ENCODE data around the gene SLC1A7.

The SLC1A7 gene

DNA sequence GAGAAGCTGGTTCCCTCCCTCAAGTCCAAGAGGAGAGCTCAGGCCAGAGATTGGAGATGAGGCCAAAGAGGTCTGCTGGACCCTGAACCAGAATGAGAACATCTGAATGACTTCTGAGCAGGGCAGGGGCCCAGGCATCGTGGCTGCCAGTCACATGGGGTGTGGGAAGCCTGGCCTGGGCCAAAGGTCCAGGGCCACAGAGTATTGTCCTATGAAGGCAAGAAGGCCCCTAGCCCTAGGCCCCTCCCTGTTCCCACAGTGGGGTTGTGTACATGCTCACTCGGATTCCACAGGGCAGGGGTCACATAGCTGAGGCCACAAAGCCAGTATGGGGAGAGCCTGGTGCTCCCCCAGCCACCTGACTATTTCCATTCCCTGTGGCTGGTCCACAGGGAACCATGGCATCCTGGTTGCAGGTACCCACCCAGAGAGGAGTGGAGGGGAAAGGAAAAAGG, 18.5 kb upstream of the SLC1A7 start:
- Histone ChIP-seq H3K4me3 (ENCODE audit: low read length) (no peak overlapping the region), H3K9me3 (ENCODE audit: control insufficient read depth, insufficient read depth, low read length) (no peaks in the 10 kb centered on the region), H3K27ac (ENCODE audit: low read length) (no peak overlapping the region), H3K4me1 (ENCODE audit: control insufficient read depth, insufficient read depth, low read length) (no peaks in the 10 kb centered on the region), H3K36me3 (ENCODE audit: control insufficient read depth, insufficient read depth, low read length) (no peaks in the 10 kb centered on the region), H3K27me3 (ENCODE audit: control insufficient read depth, insufficient read depth, low read length) (no peaks in the 10 kb centered on the region)
- WGBS (ENCODE audit: insufficient coverage, insufficient read length), result no CpG with 5 or more reads among the region's 2 CpGs
- DNase-seq (ENCODE audit: low read depth, low spot score), result no peak

DNA sequence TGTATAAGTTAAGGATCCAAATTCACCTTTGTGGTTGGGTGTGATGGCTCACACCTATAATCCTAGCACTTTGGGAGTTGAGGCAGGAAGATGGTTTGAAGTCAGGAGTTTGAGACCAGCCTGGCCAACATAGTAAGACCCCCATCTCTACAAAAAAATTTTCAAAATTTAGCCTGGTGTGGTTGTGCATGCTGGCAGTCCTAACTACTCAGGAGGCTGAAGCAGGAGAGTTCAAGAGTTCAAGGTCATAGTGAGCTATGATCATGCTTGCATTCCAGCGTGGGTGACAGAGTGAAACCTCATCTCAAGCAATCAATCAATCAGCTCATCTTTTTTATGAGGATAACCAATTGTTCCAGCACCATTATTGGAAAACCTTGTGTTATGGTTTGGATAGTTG, 16.5 kb upstream of the SLC1A7 start:
- no CpG with 5 or more reads among the region's 1 CpG for WGBS (ENCODE audit: insufficient coverage, insufficient read length)
- no peak overlapping the region for H3K27ac ChIP-seq (ENCODE audit: low read length)
- H3K4me3 ChIP-seq (ENCODE audit: low read length), result no peak overlapping the region
- no peaks in the 10 kb centered on the region for H3K9me3 ChIP-seq (ENCODE audit: control insufficient read depth, insufficient read depth, low read length)
- no peaks in the 10 kb centered on the region for H3K36me3 ChIP-seq (ENCODE audit: control insufficient read depth, insufficient read depth, low read length)
- H3K4me1 ChIP-seq (ENCODE audit: control insufficient read depth, insufficient read depth, low read length), result no peaks in the 10 kb centered on the region
- no peak for DNase-seq (ENCODE audit: low read depth, low spot score)
- no peaks in the 10 kb centered on the region for H3K27me3 ChIP-seq (ENCODE audit: control insufficient read depth, insufficient read depth, low read length)

DNA sequence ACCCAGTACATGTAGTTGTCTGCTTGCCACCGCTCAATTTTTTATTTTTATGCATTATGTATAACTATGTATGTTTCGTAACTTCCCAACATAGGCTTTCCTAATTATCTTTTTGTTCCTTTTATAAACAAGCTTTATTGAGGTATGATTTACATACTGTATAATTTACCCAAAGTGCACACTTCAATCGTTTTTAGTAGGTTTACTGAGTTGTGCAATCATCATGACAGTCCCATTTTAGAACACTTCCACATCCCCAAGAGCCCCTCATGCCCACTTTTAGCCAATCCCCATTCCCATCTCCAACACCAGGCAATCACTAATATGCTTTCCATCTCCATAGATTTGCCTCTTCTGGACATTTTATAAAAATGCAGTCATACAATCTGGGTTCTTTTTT, 14.3 kb upstream of the SLC1A7 start:
- H3K4me1 ChIP-seq (ENCODE audit: control insufficient read depth, insufficient read depth, low read length), result no peaks in the 10 kb centered on the region
- H3K27me3 ChIP-seq (ENCODE audit: control insufficient read depth, insufficient read depth, low read length), result no peaks in the 10 kb centered on the region
- DNase-seq (ENCODE audit: low read depth, low spot score), result no peak
- no peaks in the 10 kb centered on the region for H3K36me3 ChIP-seq (ENCODE audit: control insufficient read depth, insufficient read depth, low read length)
- H3K4me3 ChIP-seq (ENCODE audit: low read length), result no peak overlapping the region
- no peak overlapping the region for H3K27ac ChIP-seq (ENCODE audit: low read length)
- no CpG with 5 or more reads among the region's 3 CpGs for WGBS (ENCODE audit: insufficient coverage, insufficient read length)
- no peaks in the 10 kb centered on the region for H3K9me3 ChIP-seq (ENCODE audit: control insufficient read depth, insufficient read depth, low read length)

DNA sequence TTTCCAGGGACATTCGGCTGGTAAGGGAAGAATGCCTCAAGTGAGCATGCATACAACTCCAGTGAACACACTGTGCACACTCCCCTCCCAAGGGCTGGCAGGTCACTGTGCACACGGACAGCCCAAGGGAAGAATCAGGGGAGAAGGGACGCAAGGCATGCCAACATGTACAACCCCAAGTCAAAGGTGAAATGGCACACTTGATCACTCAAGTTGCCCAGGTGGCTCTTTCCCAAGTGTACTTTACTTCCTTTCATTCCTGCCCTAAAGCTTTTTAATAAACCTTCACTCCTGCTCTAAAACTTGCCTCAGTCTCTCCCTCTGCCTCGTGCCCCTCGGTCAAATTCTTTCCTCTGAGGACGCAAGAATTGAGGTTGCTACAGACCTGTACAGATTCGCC, 13.5 kb upstream of the SLC1A7 start:
- Histone ChIP-seq H3K36me3 (ENCODE audit: control insufficient read depth, insufficient read depth, low read length) (no peaks in the 10 kb centered on the region), H3K9me3 (ENCODE audit: control insufficient read depth, insufficient read depth, low read length) (no peaks in the 10 kb centered on the region), H3K4me1 (ENCODE audit: control insufficient read depth, insufficient read depth, low read length) (no peaks in the 10 kb centered on the region), H3K4me3 (ENCODE audit: low read length) (no peak overlapping the region), H3K27me3 (ENCODE audit: control insufficient read depth, insufficient read depth, low read length) (no peaks in the 10 kb centered on the region), H3K27ac (ENCODE audit: low read length) (no peak overlapping the region)
- WGBS (ENCODE audit: insufficient coverage, insufficient read length), result no CpG with 5 or more reads among the region's 7 CpGs
- no peak for DNase-seq (ENCODE audit: low read depth, low spot score)

DNA sequence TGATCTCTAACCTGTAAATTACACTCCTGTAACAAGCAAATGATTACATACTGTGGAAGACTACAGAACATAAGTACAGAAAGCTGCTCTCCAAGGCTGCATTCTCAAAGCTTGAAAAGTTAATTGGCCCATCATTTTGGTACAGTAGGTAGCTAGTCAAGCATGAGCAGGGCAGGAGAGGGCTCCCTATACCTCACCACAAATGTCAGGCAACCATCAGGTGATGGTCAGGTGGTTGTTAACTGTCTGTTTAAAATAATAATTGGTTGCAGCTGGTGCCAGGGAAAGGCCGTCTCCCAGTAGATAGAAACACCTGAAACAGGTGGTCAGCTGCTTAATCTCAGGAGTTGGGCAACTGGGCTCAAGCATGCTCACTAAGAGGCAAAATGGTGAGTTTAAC, 13.1 kb upstream of the SLC1A7 start:
- no peak overlapping the region for H3K4me3 ChIP-seq (ENCODE audit: low read length)
- H3K4me1 ChIP-seq (ENCODE audit: control insufficient read depth, insufficient read depth, low read length), result no peaks in the 10 kb centered on the region
- H3K36me3 ChIP-seq (ENCODE audit: control insufficient read depth, insufficient read depth, low read length), result no peaks in the 10 kb centered on the region
- no peak for DNase-seq (ENCODE audit: low read depth, low spot score)
- no peak overlapping the region for H3K27ac ChIP-seq (ENCODE audit: low read length)
- no CpG with 5 or more reads among the region's 1 CpG for WGBS (ENCODE audit: insufficient coverage, insufficient read length)
- H3K9me3 ChIP-seq (ENCODE audit: control insufficient read depth, insufficient read depth, low read length), result no peaks in the 10 kb centered on the region
- H3K27me3 ChIP-seq (ENCODE audit: control insufficient read depth, insufficient read depth, low read length), result no peaks in the 10 kb centered on the region

DNA sequence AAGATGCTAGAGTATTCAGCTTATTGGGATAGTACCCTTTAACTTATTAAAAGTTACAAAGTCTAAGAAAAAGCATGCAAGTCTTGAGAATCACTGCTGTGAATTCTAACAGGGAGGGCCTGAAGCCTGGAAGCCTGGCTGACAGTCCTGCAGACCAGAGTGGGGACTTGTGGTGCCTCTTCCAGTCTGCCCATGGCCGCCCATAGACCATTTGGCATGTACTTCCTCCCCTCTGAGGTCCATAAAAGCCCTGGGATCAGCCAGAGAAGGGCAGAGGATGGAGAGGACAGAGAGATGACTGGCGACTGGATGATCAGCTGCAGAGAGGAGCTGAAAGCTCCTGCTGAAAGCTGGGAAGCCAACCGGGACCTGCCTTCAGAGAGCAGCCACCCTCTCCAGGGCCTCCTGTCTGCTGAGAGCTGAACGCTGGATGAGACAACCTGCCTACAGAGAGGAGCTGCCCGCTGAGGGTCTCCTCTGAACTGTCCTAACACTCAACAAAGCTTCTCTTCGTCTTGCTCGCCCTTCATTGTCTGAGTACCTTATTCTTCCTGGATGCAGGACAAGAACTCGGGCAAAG, 12.5 kb upstream of the SLC1A7 start:
- H3K4me3 ChIP-seq (ENCODE audit: low read length), result no peak overlapping the region
- H3K4me1 ChIP-seq (ENCODE audit: control insufficient read depth, insufficient read depth, low read length), result no peaks in the 10 kb centered on the region
- no peak for DNase-seq (ENCODE audit: low read depth, low spot score)
- no CpG with 5 or more reads among the region's 8 CpGs for WGBS (ENCODE audit: insufficient coverage, insufficient read length)
- no peaks in the 10 kb centered on the region for H3K27me3 ChIP-seq (ENCODE audit: control insufficient read depth, insufficient read depth, low read length)
- H3K9me3 ChIP-seq (ENCODE audit: control insufficient read depth, insufficient read depth, low read length), result no peaks in the 10 kb centered on the region
- no peak overlapping the region for H3K27ac ChIP-seq (ENCODE audit: low read length)
- no peaks in the 10 kb centered on the region for H3K36me3 ChIP-seq (ENCODE audit: control insufficient read depth, insufficient read depth, low read length)

DNA sequence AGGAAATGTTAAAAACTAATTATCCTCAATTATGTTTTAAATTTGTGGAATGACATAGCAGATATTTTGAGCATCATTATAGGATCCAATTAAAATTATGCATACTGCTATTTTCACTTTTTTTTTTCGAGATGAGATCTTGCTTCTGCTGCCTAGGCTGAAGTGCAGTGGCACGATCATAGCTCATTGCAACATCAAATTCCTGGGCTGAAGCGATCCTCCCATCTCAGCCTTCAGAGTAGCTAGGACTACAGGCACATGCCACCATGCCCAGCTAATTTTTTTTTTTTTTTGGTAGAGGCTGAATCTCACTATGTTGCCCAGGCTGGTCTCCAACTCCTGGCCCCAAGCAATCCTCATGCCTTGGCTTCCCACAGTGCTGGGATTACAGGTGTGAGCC, 11.3 kb upstream of the SLC1A7 start:
- no peaks in the 10 kb centered on the region for H3K36me3 ChIP-seq (ENCODE audit: control insufficient read depth, insufficient read depth, low read length)
- H3K4me3 ChIP-seq (ENCODE audit: low read length), result no peak overlapping the region
- H3K9me3 ChIP-seq (ENCODE audit: control insufficient read depth, insufficient read depth, low read length), result no peaks in the 10 kb centered on the region
- no peak overlapping the region for H3K27ac ChIP-seq (ENCODE audit: low read length)
- WGBS (ENCODE audit: insufficient coverage, insufficient read length), result no CpG with 5 or more reads among the region's 3 CpGs
- no peaks in the 10 kb centered on the region for H3K4me1 ChIP-seq (ENCODE audit: control insufficient read depth, insufficient read depth, low read length)
- H3K27me3 ChIP-seq (ENCODE audit: control insufficient read depth, insufficient read depth, low read length), result no peaks in the 10 kb centered on the region
- no peak for DNase-seq (ENCODE audit: low read depth, low spot score)

DNA sequence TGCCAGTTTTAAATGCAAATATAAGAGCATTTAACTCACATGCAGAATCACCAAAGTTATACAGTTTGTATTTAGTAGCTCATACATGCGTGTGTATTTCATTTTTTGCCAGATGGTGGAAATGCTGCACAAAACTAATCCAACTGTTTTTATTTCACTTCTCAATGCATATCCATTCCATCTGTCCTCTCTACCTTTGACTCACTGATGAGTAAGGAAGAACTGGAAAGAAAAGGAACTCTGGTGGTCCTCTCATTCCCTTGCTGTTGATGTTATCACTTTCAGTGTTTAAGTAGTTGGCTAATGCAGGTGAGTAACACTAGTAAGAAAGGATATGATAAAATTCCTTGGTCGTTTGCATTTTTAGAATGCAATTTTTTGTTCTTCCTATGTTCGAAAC, 5.7 kb upstream of the SLC1A7 start:
- no peaks in the 10 kb centered on the region for H3K27me3 ChIP-seq (ENCODE audit: control insufficient read depth, insufficient read depth, low read length)
- H3K4me1 ChIP-seq (ENCODE audit: control insufficient read depth, insufficient read depth, low read length), result no peaks in the 10 kb centered on the region
- WGBS (ENCODE audit: insufficient coverage, insufficient read length), result no CpG with 5 or more reads among the region's 3 CpGs
- no peak for DNase-seq (ENCODE audit: low read depth, low spot score)
- H3K36me3 ChIP-seq (ENCODE audit: control insufficient read depth, insufficient read depth, low read length), result no peaks in the 10 kb centered on the region
- no peaks in the 10 kb centered on the region for H3K9me3 ChIP-seq (ENCODE audit: control insufficient read depth, insufficient read depth, low read length)
- no peak overlapping the region for H3K27ac ChIP-seq (ENCODE audit: low read length)
- no peak overlapping the region for H3K4me3 ChIP-seq (ENCODE audit: low read length)

DNA sequence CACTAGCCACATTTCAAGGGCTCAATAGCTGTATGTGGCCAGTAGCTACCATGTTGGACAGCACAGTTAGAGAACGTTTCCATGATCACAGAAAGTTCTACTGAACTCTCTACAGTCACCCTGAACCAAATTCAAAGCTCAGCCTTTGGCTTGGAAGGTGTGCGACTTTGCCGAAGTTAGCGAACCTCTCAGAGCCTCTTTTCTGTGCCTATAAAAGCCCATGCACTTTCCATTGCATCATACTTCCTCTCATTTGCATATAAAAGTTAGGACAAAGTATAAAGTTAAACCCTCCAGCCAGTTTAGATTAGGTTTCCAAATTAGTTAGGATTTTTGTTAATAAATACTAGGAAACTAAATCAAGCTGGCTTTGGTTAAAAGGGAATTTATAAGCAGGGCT, 4.7 kb upstream of the SLC1A7 start:
- WGBS (ENCODE audit: insufficient coverage, insufficient read length), result no CpG with 5 or more reads among the region's 4 CpGs
- Histone ChIP-seq H3K9me3 (ENCODE audit: control insufficient read depth, insufficient read depth, low read length) (no peaks in the 10 kb centered on the region), H3K27ac (ENCODE audit: low read length) (no peak overlapping the region), H3K36me3 (ENCODE audit: control insufficient read depth, insufficient read depth, low read length) (no peaks in the 10 kb centered on the region), H3K27me3 (ENCODE audit: control insufficient read depth, insufficient read depth, low read length) (no peaks in the 10 kb centered on the region), H3K4me1 (ENCODE audit: control insufficient read depth, insufficient read depth, low read length) (no peaks in the 10 kb centered on the region), H3K4me3 (ENCODE audit: low read length) (no peak overlapping the region)
- DNase-seq (ENCODE audit: low read depth, low spot score), result no peak

DNA sequence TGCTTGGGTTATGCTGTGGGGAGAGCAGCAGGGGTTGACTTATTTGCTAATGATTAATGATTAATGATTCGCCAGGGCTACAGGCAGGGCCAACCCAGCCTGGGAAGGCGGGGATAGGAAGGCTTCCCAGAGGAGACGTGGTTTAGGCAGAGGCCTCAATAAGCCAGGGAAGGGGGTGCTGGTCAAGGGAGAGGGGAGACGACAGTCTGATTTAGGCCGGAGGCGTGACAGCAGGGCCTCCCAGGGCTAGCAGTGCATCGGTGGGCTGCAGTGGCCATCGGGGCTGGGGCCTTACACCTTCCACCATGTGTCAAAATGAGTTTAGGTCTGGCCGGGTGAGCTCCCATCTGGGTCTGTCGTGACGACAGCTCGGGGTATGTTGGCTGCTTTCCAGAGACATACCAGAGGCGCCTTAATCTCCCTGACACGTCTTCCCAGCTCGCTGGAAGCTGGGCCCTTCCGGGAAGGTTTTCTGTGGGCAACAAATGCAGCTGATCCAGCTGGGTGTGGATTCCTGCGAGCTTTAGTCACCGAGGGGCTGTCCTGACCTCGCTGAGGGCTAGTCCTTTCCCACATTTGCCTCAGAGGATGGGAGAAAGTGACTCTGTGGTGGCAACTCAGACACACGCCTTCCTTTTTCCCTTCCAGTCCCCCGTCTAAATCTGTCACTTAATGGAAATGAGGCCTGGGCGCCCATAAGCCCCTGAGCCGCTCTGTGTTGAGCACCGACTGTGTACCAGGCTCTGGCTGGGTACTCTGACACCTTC, 3.7 kb upstream of the SLC1A7 start:
- Histone ChIP-seq H3K9me3 (ENCODE audit: control insufficient read depth, insufficient read depth, low read length) (no peaks in the 10 kb centered on the region), H3K27me3 (ENCODE audit: control insufficient read depth, insufficient read depth, low read length) (no peaks in the 10 kb centered on the region), H3K4me1 (ENCODE audit: control insufficient read depth, insufficient read depth, low read length) (no peaks in the 10 kb centered on the region), H3K36me3 (ENCODE audit: control insufficient read depth, insufficient read depth, low read length) (no peaks in the 10 kb centered on the region), H3K27ac (ENCODE audit: low read length) (no peak overlapping the region), H3K4me3 (ENCODE audit: low read length) (no peak overlapping the region)
- WGBS (ENCODE audit: insufficient coverage, insufficient read length), result no CpG with 5 or more reads among the region's 24 CpGs
- no peak for DNase-seq (ENCODE audit: low read depth, low spot score)

DNA sequence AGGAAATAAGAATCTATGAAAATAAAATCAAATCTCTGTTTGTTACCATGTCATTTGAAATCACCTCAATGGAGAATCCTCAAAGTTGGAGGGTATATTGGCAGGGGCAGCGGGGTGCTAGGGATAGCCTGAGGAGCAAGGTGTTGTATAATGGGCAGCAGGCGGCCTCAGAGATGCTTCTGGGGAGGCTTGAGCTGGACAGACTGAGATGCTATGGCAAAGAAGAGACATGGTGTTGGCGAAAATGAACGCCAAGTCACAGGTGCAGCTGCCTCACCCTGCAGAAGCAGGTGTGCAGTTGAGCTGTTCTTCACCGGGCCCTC, 3.1 kb upstream of the SLC1A7 start:
- Histone ChIP-seq H3K4me1 (ENCODE audit: control insufficient read depth, insufficient read depth, low read length) (no peaks in the 10 kb centered on the region), H3K4me3 (ENCODE audit: low read length) (no peak overlapping the region), H3K9me3 (ENCODE audit: control insufficient read depth, insufficient read depth, low read length) (no peaks in the 10 kb centered on the region), H3K27ac (ENCODE audit: low read length) (no peak overlapping the region), H3K27me3 (ENCODE audit: control insufficient read depth, insufficient read depth, low read length) (no peaks in the 10 kb centered on the region), H3K36me3 (ENCODE audit: control insufficient read depth, insufficient read depth, low read length) (no peaks in the 10 kb centered on the region)
- no CpG with 5 or more reads among the region's 5 CpGs for WGBS (ENCODE audit: insufficient coverage, insufficient read length)
- DNase-seq (ENCODE audit: low read depth, low spot score), result no peak

Data from iPS DF 6.9 (cell line).